Gastrocnemius medialis (tissue), 4 donors: Measurements from ENCODE around the gene PLPP7.

Experiments used
- CTCF ChIP-seq, 5 experiments: fragments of 450-650 bp in 3 of 5; fragments of 200-600 bp in 2 of 5; sonication (generic) in 2 of 5; IDR thresholded peaks in 4 of 5; conservative IDR thresholded peaks in 1 of 5; 1 replicate in 4 of 5; 2 replicates in 1 of 5; pipeline ENCODE4 v1.5.1; 2016 to 2019; ENCODE audit warnings: antibody characterized with exemption in 5 of 5, mild to moderate bottlenecking in 3 of 5, moderate library complexity in 3 of 5
- POLR2A ChIP-seq, 2 donors: fragments of 450-650 bp; IDR thresholded peaks; one replicate each; pipeline ENCODE4 v1.6.1; 2017; ENCODE audit warnings: antibody characterized with exemption in 2 of 2, mild to moderate bottlenecking in 2 of 2, moderate library complexity in 2 of 2

GRCh38 chr9:131270171-131271015, 19.1 kb upstream of the PLPP7 start:
- TF ChIP-seq CTCF (IDR thresholded peaks at IDR 0.05 in 4 of 5, conservative IDR thresholded peaks at IDR 0.05 in 1 of 5), result no peak
- peak; percentile 8 to 25 for TF ChIP-seq POLR2A (IDR thresholded peaks at IDR 0.05)
